NCI-H460 (cell line): ENCODE measurements around the gene TRAF7. TPM values are rescaled to one million over a fixed set of nuclear protein-coding genes. Genes with fewer than 3 reads are reported as not detected.
"Not testable (repeated sequence)": the region's sequence is repeated elsewhere in the genome, so short reads cannot be mapped to it uniquely, and the experiment has no call there.

Source experiments
- DNase-seq: peaks from one replicate; pipeline ENCODE4 v3.0.0-alpha.2; 2016; ENCODE audit warnings: low read depth; ENCODE audit errors: extremely low read depth
- polyA plus RNA-seq: library from polyadenylated mRNA; depleted of rRNA; stranded (reverse); fragments of >200 nt; gene quantifications from 2 replicates; pipeline ENCODE4 v1.2.3, GENCODE V29; 2014; cell fraction: nucleus; rRNA removed
- total RNA-seq: library from RNA; depleted of rRNA; stranded (reverse); fragments of >200 nt; shearing (Covaris generic); gene quantifications from 2 replicates; pipeline ENCODE4 v1.2.3, GENCODE V29; 2014; rRNA removed

TRAF7 gene
- total RNA-seq = 52.8 and 55.6 TPM in 2 replicates
- 107 and 108 TPM in 2 replicates for polyA plus RNA-seq

- peak; percentile 100 for DNase-seq
These were observed at the start of gene TRAF7 for GRCh38 chr16:2155091-2155950. Gene TRAF7, plus strand, starts transcription at chr16:2155782. Its CDS starts 8,139 bp downstream, at chr16:2163921.

DNA sequence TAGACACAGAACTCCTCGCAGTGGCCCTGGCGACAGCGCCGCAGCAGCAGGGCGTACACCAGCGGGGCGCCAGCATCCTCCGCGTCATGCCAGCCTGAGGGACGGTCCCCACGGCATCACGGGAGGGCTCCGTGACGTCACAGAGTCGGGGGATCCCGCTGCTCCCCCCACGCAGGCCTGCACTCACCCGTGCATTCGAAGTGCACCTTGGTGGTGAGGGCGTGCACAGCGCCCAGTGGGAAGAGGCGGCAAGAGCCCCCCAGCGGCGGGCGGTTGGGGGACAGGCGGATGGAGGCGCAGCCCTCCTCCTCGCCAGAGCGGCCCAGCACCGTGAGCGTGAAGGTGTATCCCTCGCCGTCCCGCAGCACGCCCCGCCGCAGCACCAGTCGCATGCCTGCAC, 49.4 kb upstream of the TRAF7 start:
- not testable (repeated sequence) for DNase-seq

GRCh38 chr16:2107121-2107790, 48.3 kb upstream of the TRAF7 start:
- DNase-seq = not testable (repeated sequence)

DNA sequence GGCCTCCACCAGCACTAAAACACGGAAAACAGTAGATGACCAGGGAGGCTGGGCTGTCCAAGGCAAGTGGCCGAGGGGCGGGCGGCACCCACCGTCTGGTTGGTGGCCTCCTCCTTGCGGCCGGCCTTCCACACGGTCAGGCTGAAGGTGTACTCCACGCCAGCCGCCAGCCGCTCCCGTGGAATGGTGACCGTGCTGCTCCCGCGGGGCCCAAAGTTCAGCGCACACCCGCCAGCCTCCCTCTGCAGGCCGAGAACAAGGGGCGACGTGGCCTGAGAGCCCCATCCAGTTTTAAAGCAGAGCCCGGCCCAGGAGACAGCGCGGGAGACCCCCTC, 47.8 kb upstream of the TRAF7 start:
- not testable (repeated sequence) for DNase-seq

DNA sequence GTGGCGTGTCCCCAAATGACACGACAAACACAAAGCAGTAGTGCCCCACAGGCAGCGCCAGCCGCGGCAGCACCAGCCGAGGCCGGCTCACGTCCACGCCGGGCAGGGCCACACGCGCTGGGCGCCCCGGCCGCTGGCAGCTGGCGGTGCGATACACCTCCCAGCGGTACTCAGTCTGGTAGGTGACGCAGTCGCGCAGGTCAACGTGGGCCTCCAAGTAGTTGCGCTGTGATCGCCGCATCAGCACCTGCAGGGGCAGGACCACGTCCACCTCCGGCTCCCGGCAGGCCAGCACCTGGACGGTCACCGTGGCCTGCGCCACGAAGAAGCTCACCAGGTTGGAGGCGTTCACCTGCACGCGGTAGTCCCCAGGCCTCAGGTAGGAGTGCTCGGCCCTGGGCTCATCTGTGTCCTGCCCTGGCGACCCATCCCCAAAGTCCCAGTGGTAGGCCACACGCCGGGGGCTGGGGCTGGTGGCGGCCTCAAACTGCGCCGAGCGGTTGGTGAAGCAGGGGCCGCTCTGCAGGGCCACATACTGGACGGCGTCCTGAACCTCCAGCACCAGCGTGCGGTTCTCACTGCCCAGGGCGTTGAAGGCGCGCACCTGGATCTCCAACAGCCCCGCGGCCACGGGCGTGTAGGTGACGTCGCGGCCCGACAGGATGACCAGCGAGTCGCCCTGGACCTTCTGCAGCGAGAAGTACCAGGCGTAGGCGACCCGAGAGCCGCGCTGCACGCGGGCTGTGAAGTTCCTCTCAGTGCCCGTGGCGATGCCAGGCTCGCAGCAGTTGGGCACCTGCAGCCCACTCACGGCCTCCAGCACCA, 46.9 kb upstream of the TRAF7 start:
- DNase-seq = not testable (repeated sequence)

GRCh38 chr16:2109271-2109580, 46.4 kb upstream of the TRAF7 start:
- DNase-seq = not testable (repeated sequence)

- DNase-seq = not testable (repeated sequence)
These were observed 45.7 kb upstream of the TRAF7 start for GRCh38 chr16:2109872-2110271.

GRCh38 chr16:2110332-2111008, 45.1 kb upstream of the TRAF7 start:
- not testable (repeated sequence) for DNase-seq

DNA sequence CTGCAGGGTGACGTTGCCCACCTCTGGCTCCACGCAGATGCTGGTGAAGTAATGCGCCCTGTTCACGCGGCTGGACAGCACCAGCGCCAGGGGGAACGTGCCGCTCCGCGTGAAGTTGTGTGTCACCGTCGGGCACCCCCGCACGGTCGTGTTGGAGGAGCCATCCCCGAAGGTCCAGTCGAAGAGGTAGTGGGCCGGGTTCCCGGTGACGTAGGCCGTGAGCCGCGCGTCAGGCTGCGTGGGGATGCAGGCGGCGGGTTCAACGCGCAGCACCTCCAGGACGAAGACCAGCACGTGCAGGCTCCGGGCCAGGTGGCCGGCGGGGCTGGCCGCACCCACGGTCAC, 44.6 kb upstream of the TRAF7 start:
- not testable (repeated sequence) for DNase-seq

GRCh38 chr16:2111412-2112335, 43.9 kb upstream of the TRAF7 start:
- DNase-seq = not testable (repeated sequence)

DNA sequence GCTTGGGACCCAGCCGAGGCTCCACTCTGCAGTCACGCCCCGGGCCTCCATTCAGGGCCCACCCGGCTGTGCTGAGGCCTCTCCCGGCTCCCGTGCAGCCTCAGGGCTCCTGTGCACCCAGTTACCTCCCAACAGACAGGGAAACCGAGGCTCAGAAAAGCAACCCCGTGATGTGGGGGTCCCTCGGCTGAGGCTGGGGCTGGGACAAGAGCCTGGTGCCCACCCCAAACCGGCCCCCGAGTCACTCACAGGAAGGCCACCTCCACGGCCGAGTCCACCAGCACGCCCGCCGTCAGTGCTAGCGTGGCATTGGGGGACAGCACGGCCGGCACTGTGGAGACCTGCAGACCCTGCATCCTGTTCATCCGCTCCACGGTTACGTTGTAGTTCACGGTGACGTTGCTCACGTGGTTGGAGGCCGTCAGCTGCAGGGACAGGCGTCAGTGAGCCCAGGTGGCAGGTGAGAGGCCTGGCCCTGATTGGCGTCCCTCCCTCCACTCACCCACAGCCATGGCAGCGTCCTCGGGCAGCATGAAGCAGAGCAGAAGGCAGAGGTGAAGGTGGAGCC, 43.0 kb upstream of the TRAF7 start:
- DNase-seq = not testable (repeated sequence)

DNA sequence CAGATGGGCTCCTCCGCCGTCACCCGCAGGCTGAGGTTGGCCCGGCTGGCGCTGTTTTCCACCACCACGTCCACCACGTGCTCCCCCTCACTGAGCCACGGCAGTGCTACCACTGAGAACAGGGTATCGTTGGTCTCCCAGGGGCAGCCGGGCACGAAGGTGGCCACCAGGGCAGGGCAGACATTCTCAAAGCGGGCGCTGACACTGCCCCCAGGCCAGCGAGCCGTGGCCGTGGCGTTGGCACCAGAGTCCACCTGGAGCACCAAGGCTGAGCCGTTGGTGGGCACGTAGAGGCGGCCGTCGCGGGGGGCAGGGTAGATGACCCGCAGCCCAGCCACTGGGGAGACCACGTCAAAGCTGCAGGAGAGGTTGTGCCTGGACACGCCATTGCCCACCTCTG, 41.4 kb upstream of the TRAF7 start:
- DNase-seq = not testable (repeated sequence)

- not testable (repeated sequence) for DNase-seq
These were observed 40.5 kb upstream of the TRAF7 start for GRCh38 chr16:2114885-2115590.

GRCh38 chr16:2115591-2115973, 40.0 kb upstream of the TRAF7 start:
- no peak for DNase-seq

GRCh38 chr16:2116428-2116827, 39.2 kb upstream of the TRAF7 start:
- DNase-seq = not testable (repeated sequence)

GRCh38 chr16:2117341-2117740, 38.2 kb upstream of the TRAF7 start:
- DNase-seq = not testable (repeated sequence)

- not testable (repeated sequence) for DNase-seq
These were observed 37.4 kb upstream of the TRAF7 start for GRCh38 chr16:2117960-2118722.

GRCh38 chr16:2121325-2121724, 34.3 kb upstream of the TRAF7 start:
- DNase-seq = peak; percentile 41
